Keratinocyte (primary cell): ENCODE results near the gene DTNB. TPM values are rescaled to one million over a fixed set of nuclear protein-coding genes. Genes with fewer than 3 reads are reported as not detected.

Experiments used
- DNase-seq: peaks from one replicate; pipeline ENCODE4 v3.0.0-alpha.2; 2011; ENCODE audit warnings: low read depth, missing footprints, low spot score
- FAIRE-seq: peaks from 2 replicates; lab custom pipeline; 2011; peaks lifted over from hg19 to GRCh38; lab: Jason Lieb, UNC
- H2AFZ ChIP-seq: 2 replicates; pipeline ENCODE4 v1.6.0; 2012; ENCODE audit warnings: low read length, control low read depth, inconsistent platforms; ENCODE audit not compliant: control insufficient read depth
- H3K27ac ChIP-seq: 2 replicates; pipeline ENCODE4 v1.5.1; 2011; ENCODE audit warnings: low read length; ENCODE audit not compliant: control insufficient read depth, insufficient read depth
- H3K27me3 ChIP-seq: 3 replicates; pipeline ENCODE4 v1.6.0; 2011; ENCODE audit warnings: low read length; ENCODE audit not compliant: control insufficient read depth, insufficient read depth; ENCODE audit errors: extremely low read depth
- H3K36me3 ChIP-seq, 2 experiments: 2 replicates in 1 of 2; 3 replicates in 1 of 2; pipeline ENCODE4 v1.5.1; 2011; ENCODE audit warnings: low read length in 2 of 2, mild to moderate bottlenecking in 1 of 2; ENCODE audit not compliant: control insufficient read depth in 2 of 2, insufficient read depth in 2 of 2; ENCODE audit errors: extremely low read depth in 1 of 2
- H3K4me1 ChIP-seq: 3 replicates; pipeline ENCODE4 v1.5.1; 2011; ENCODE audit warnings: low read length; ENCODE audit not compliant: control insufficient read depth, insufficient read depth; ENCODE audit errors: extremely low read depth
- H3K4me2 ChIP-seq: 3 replicates; pipeline ENCODE4 v1.6.0; 2011; ENCODE audit warnings: low read depth, low read length; ENCODE audit not compliant: control insufficient read depth, insufficient read depth; ENCODE audit errors: extremely low read depth
- H3K4me3 ChIP-seq, 3 experiments: fragments of 200-600 bp in 1 of 3; sonication (generic) in 1 of 3; 2 replicates in 2 of 3; 3 replicates in 1 of 3; pipeline ENCODE4 v1.5.1; 2011 to 2016; ENCODE audit warnings: low read length in 3 of 3, mild to moderate bottlenecking in 3 of 3, control low read depth in 2 of 3, inconsistent platforms in 1 of 3, low read depth in 1 of 3, mixed read lengths in 1 of 3, mixed run types in 1 of 3, moderate library complexity in 1 of 3; ENCODE audit not compliant: control insufficient read depth in 2 of 3, insufficient read depth in 2 of 3; ENCODE audit errors: extremely low read depth in 1 of 3
- H3K79me2 ChIP-seq: 2 replicates; pipeline ENCODE4 v1.6.0; 2012; ENCODE audit warnings: low read length; ENCODE audit not compliant: control insufficient read depth, insufficient read depth
- H3K9ac ChIP-seq: 3 replicates; pipeline ENCODE4 v1.6.0; 2011; ENCODE audit warnings: low read length; ENCODE audit not compliant: control insufficient read depth, insufficient read depth; ENCODE audit errors: extremely low read depth
- H3K9me1 ChIP-seq: 3 replicates; pipeline ENCODE4 v1.6.0; 2011; ENCODE audit warnings: low read length; ENCODE audit not compliant: control insufficient read depth, insufficient read depth; ENCODE audit errors: extremely low read depth
- H3K9me3 ChIP-seq: 2 replicates; pipeline ENCODE4 v1.5.1; 2012; ENCODE audit warnings: low read depth, low read length; ENCODE audit not compliant: control insufficient read depth
- H4K20me1 ChIP-seq: 3 replicates; pipeline ENCODE4 v1.6.0; 2011; ENCODE audit warnings: low read length; ENCODE audit not compliant: control insufficient read depth, insufficient read depth; ENCODE audit errors: extremely low read depth
- EZH2 ChIP-seq: IDR thresholded peaks from one replicate; pipeline ENCODE4 v1.6.1; 2012; ENCODE audit warnings: inconsistent platforms, mild to moderate bottlenecking, low read length, moderate library complexity
- dilution Hi-C: fragments of 300-500 bp; cut with MboI; formaldehyde crosslinking; loops from one replicate; pipeline ENCODE4 v1.7.0; 2020; ENCODE audit warnings: low sequenced_read_pairs; ENCODE audit not compliant: extremely low pct_ligation_motif_present
- polyA plus RNA-seq, 5 experiments: library from polyadenylated mRNA; depleted of rRNA in 3 of 5; stranded (reverse) in 3 of 5; stranded (forward) in 1 of 5; unstranded in 1 of 5; fragments of >200 nt; gene quantifications; 1 replicate in 1 of 5; 2 replicates in 3 of 5; 3 replicates in 1 of 5; pipeline versions ENCODE4 v1.2.1 to v1.2.3, GENCODE V29; 2011 to 2012; ENCODE audit warnings: missing spikeins in 2 of 5, low read depth in 1 of 5, low replicate concordance in 1 of 5
- TF ChIP-seq, protein P1 (sequence below), 3 experiments: IDR thresholded peaks in 1 of 3; conservative IDR thresholded peaks in 1 of 3; optimal IDR thresholded peaks in 1 of 3; 2 replicates in 2 of 3; 3 replicates in 1 of 3; pipeline versions ENCODE3 to v1.5.1; 2011; ENCODE audit warnings: low read length in 3 of 3, mild to moderate bottlenecking in 3 of 3, moderate library complexity in 2 of 3, control low read depth in 1 of 3, inconsistent platforms in 1 of 3; ENCODE audit not compliant: insufficient read depth in 2 of 3; ENCODE audit errors: extremely low read depth in 1 of 3

Gene DTNB
- polyA plus RNA-seq, 1 donor (not counting 4 experiments of a cell fraction or from before 2014, with no cell fraction given) = 31.5 TPM

DNA sequence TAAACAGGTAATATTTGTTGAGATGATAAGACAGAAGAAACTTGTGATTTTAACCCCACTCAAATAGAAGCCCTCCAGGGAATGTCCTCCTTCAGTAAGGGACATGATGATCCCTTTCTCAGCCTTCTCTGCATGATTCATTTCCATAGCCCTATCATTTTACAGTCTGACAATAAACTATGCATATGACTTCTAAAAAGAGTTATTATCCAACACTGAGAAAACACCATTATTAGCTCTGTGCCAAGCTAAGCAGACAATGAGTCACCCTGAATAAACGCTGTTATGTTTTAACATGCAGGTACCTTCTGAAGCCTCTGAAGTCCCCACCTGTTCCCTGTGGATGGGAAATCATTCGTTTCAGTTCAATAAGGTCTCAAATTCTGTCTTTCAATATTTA, 54.7 kb downstream of the DTNB start:
- Histone ChIP-seq H3K4me3 (peak overlapping the region in 2 of 3 experiments; percentile 10 to 56), H2AFZ (no peak overlapping the region), H3K36me3 (no peaks in the 10 kb centered on the region), H3K4me1 (peaks cover 28% of the 10 kb centered on the region), H3K9me1 (no peaks in the 10 kb centered on the region), H3K27me3 (no peaks in the 10 kb centered on the region), H3K9me3 (no peaks in the 10 kb centered on the region), H3K4me2 (peak overlapping the region; percentile 68), H3K27ac (peak overlapping the region; percentile 83), H3K79me2 (peaks cover 2% of the 10 kb centered on the region), H3K9ac (peak overlapping the region; percentile 20), H4K20me1 (no peaks in the 10 kb centered on the region)
- TF ChIP-seq EZH2 = no peak
- TF ChIP-seq, protein P1, sequence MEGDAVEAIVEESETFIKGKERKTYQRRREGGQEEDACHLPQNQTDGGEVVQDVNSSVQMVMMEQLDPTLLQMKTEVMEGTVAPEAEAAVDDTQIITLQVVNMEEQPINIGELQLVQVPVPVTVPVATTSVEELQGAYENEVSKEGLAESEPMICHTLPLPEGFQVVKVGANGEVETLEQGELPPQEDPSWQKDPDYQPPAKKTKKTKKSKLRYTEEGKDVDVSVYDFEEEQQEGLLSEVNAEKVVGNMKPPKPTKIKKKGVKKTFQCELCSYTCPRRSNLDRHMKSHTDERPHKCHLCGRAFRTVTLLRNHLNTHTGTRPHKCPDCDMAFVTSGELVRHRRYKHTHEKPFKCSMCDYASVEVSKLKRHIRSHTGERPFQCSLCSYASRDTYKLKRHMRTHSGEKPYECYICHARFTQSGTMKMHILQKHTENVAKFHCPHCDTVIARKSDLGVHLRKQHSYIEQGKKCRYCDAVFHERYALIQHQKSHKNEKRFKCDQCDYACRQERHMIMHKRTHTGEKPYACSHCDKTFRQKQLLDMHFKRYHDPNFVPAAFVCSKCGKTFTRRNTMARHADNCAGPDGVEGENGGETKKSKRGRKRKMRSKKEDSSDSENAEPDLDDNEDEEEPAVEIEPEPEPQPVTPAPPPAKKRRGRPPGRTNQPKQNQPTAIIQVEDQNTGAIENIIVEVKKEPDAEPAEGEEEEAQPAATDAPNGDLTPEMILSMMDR (optimal IDR thresholded peaks at IDR 0.05 in 1 of 3, IDR thresholded peaks at IDR 0.05 in 1 of 3, conservative IDR thresholded peaks at IDR 0.05 in 1 of 3; ENCODE audit: extremely low read depth in 1 of 3, insufficient read depth in 2 of 3, low read length in 3 of 3) = no peak
- FAIRE-seq (peak; percentile 98), DNase-seq (peak; percentile 41)
- dilution Hi-C loops = no loop called here

DNA sequence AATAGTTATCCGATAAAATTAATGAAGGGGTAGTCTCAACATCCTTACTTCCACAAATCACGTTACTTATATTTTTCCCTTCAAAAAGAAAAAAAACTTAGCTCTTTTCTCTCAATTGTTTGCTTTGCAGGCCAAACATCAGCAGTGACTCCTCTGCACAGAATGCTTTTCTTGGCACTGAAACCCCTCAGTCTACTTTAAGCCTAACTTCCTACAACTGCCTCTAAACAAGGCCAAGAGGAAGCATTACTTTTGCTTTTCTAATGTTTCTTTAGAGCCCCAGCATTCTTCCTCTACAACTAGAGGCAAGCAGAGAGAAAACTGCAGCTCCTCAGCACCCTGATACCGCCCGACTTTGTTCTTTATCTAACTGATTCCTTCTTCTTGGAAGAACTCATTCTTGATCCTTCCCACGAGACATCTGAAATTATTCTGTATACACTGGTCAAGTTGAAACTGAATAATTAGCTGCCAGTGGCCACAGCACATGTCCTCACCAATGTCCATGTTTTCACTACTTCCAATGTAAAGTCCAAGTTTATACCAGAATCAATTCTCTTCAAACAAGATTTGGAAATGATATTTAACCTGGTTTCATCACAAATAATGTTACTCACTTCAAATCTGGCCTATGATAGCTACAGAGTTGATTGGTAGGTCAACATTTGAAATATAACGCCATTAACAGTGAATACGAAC, 55.3 kb downstream of the DTNB start:
- Histone ChIP-seq H3K4me3 (no peak overlapping the region), H4K20me1 (no peaks in the 10 kb centered on the region), H3K9me3 (no peaks in the 10 kb centered on the region), H3K79me2 (peaks cover 2% of the 10 kb centered on the region), H3K9ac (peak overlapping the region; percentile 20), H3K27ac (peak overlapping the region; percentile 83), H3K4me1 (peaks cover 22% of the 10 kb centered on the region), H3K27me3 (no peaks in the 10 kb centered on the region), H3K4me2 (peak overlapping the region; percentile 68), H2AFZ (peak overlapping the region; percentile 11), H3K36me3 (no peaks in the 10 kb centered on the region), H3K9me1 (no peaks in the 10 kb centered on the region)
- DNase-seq (no peak), FAIRE-seq (peak; percentile 26)
- TF ChIP-seq EZH2 = no peak
- TF ChIP-seq, protein P1 (optimal IDR thresholded peaks at IDR 0.05 in 1 of 3, IDR thresholded peaks at IDR 0.05 in 1 of 3, conservative IDR thresholded peaks at IDR 0.05 in 1 of 3; ENCODE audit: extremely low read depth in 1 of 3, insufficient read depth in 2 of 3, low read length in 3 of 3) = no peak
- dilution Hi-C loops = no loop called here
